GM21529 (cell line): ENCODE measurements around the gene PLA2G3.
"Not testable (repeated sequence)": the region's sequence is repeated elsewhere in the genome, so short reads cannot be mapped to it uniquely, and the experiment has no call there.

Source experiments
- ATAC-seq: cut with Tn5 transposase; IDR thresholded peaks from one replicate; pipeline ENCODE4 v1.9.1; 2021; ENCODE audit not compliant: unreplicated experiment

The PLA2G3 gene

DNA sequence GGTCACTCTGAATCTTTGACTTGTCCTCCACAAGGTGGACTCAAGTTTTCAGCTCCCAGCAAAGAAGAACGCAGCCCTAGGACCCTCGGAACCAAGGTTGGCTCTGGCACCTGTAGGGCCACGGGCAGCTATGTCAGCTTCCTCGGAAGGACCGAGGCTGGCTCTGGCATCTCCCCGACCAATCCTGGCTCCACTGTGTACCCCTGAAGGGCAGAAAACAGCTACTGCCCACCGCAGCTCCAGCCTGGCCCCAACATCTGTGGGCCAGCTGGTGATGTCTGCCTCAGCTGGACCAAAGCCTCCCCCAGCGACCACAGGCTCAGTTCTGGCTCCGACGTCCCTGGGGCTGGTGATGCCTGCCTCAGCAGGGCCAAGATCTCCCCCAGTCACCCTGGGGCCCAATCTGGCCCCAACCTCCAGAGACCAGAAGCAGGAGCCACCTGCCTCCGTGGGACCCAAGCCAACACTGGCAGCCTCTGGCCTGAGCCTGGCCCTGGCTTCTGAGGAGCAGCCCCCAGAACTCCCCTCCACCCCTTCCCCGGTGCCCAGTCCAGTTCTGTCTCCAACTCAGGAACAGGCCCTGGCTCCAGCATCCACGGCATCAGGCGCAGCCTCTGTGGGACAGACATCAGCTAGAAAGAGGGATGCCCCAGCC is 15.4 kb downstream of the PLA2G3 start:
- ATAC-seq = no peak

DNA sequence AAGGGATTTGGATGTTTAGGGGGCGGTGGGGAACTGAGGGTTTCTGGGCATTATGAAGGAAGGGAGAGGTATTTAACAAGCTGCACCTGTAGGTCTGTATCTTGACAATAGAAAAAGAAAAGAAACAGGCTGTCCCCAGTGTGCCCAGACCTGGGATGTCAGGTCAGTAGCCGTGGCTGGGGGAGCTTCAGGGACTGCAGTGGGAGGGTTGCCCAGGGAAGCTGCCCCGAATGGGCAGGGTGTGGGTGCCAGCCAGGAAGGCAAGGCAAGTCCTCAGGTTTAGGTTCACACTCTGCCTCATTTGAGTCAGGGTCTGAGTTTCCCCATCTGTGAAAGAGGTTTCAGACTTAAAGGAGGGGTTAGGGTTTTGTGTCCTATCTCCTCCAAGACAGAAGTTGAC is 16.0 kb downstream of the PLA2G3 start:
- no peak for ATAC-seq

DNA sequence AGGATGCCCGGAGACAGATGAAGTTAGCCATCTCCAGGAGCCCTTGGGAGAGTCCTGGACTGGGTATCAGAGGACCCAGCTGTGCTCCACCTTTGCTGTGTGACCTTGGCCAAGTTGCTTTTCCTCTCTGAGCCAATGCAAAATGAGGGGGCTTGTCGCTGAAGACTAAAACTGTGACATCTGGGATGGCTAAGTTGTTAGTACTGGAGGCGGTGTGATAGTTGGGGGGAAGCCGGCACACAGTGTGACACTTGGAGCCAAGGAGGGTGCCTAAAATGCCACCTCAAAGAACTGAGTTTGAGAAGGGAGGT is 17.1 kb downstream of the PLA2G3 start:
- ATAC-seq = no peak

DNA sequence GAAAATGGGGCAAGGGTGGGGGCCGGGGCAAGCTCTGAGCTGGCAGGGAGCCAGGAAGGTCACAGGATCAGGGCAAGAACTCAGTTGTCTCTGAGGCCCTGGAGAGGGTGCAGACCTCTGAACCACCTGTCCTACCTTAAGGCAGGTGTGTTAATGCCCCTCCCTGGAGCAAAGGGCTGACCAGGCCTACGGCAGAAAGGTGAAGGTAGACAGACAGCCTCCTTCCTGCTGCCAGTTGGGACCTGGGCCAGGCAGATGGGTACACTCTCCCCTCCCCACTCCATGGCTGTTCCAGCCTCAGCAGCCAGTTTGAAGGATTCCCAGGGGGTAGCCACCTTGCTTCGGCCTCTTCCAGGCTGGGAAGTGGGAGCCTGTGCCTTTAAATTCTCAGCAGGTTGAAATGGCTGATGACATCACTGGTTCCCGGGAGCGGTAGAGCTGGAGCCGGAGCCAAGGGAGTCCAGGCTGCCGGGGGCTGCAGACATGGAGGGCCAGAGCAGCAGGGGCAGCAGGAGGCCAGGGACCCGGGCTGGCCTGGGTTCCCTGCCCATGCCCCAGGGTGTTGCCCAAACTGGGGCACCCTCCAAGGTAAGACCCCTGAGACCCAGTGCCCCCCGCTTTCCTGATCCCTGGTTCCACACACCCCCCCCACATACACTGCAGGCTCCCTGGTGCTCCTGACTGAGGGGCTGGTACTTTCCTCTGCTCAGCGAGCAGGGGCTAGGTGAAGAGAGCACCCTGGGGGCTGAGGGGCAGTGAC is 17.6 kb downstream of the PLA2G3 start, which contains the start of gene INPP5J:
Gene INPP5J (plus strand): TSS at position 435 of the 760 bp plus-strand sequence. CDS start 49 bp downstream, at position 484.
- ATAC-seq = no peak

DNA sequence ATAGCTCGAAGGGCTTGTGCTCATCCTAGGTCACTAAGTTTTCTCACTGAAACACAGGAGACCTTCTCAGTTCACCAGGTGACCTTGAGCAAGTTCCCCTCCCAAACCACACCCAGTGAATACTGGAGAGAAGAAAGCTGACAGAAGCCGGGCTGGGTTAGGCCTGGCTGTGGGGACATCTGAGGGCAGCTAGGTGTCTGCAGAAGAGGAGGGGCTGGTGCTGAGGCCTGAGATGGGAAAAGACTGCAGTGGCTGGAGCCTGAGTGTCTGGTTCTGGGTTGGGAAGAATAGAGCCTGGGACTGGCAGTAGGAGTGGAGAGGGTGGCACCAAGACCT is 18.1 kb downstream of the PLA2G3 start:
- ATAC-seq = no peak

DNA sequence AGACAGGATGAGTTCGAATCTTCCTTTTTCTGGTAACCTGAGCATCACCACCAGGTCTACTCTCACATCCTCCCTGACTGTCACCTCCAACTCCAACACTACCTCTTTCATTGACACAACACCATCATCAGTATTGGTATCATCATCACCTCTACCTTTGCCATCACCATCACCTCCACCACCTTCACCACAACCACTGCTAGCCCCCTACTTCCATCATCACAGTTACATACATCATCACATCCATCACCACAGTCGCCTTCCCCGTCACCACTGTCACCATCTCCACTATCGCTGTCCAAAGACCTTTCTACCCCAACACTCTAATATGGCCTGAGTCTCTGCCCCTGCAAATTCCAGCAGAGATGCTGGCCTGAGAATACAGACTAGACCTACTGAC is 18.9 kb downstream of the PLA2G3 start:
- no peak for ATAC-seq

DNA sequence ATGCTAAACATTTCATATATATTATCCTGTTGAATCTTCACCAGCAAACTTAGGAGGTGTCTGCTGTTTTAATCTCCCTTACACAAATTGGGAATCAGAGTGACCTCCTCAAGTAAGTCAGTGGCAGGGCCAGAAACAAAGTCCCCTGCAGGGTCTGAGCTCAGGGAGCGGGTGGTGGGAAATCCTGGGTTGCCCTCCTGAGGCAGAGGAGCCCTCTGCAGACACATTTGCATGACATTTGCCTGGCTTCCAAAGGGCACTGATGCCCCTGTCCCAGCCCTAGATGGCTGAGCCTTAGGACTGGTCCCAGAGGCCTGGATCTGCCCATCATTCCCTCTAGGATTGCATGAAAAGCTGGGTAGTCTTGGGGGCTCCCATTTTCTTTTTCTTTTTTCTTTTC is 19.7 kb downstream of the PLA2G3 start:
- no peak for ATAC-seq

DNA sequence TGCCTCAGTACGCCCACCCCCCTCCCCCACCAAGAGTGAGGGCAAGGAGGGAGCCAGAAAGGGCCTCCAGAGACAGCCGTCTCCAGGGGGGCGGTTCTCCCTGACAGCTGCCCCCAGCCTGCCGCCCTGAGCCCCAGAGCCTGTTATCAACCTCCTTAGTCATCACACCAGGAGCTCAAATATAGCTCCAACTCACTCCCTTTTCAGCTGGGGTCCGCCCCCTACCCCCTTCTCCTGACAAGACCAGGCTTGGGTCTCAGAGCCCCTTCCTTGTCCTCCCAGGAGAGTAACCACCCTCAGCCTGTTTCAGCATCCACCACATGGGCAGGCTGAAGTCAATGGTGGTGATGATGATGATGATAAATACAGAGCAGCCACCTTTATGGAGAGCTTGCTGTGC is 20.1 kb downstream of the PLA2G3 start:
- no peak for ATAC-seq

DNA sequence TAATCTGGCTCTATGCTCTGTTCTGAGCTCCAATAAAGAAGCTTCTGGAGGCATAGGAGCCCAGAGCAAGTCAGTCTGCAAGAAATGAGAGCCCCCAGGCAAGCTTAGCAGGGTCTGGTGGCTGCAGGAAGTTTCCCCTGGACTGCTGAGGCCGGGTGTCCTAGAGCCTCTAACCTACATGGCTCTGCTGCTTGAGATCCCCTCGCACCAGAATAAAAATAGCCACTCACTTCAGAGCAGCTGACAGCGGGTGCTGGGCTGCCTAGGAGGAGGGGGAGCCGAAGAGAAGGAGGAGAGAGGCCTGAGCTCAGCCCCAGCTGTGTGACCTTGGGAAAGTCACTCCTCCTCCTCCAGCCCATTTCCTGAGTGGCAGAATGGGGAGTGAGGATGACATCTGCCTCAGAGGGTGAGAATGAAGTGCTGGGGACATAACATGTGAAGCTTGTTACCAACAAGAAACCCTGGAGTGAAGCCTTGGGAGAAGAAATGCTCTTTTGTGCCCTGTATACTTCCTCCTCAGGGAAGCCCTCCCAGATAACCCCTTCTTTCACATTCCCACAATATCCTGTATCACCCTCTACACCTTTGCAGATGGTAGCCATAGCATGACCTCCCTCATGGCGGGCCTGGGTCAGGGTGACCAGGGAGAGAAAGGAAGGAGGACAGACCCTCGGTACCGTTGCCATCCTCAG is 21.1 kb downstream of the PLA2G3 start:
- ATAC-seq = no peak

DNA sequence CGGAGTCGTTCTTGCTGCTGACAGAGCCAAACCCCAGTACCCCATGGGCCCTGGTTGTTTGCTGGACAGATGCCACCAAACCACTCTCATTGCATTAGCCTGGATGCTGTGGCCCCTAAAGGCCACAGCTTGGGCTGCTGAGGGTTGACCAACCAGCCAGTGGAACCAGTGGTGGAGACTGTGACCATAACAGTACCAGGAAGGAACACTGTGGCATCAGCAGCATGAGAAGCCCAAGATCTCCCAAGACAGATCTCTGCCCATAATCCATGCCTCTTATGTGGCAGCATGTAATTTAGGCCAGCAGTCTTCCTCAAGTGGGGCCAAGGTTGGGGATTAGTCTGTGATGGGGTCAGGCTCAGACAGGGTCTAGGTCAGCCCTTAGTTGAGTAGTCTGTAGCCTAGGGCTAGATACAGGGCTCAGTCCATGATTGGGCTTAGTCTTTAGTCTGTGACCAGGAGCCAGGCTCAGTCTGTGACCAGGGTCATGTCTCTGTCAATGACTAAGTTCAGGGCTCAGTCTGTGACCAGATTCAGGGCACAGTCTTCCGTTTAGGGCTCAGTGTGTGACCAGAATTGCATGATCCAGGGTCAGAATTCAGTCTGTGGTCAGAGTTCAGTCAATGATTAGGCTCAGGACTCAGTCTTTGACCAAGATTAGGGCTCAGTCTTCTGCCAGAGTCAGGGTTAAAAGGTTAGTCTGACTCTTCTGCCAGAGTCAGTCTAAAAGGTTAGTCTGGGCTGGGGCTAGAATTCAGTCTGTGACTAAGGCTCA is 22.1 kb downstream of the PLA2G3 start:
- ATAC-seq = no peak

DNA sequence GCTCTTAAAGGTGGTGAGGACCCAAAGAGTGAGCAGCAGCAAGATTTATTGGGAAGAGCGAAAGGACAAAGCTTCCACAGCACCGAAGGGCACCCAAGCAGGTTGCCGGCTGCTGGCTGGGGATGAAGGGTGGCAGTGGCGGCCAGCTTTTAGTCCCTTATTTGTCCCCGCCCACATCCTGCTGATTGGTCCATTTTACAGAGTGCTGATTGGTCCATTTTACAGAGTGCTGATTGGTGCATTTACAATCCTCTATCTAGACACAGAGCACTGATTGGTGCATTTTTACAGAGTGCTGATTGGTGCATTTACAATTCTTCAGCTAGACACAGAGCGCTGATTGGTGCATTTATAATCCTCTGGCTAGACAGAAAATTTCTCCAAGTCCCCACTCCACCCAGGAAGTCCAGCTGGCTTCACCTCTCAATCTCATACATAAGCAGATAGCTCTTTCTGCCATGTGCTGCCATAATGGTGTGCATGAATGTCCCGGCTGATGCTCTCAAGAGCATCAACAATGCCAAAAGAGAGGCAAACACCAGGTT is 27.7 kb downstream of the PLA2G3 start:
- not testable (repeated sequence) for ATAC-seq

DNA sequence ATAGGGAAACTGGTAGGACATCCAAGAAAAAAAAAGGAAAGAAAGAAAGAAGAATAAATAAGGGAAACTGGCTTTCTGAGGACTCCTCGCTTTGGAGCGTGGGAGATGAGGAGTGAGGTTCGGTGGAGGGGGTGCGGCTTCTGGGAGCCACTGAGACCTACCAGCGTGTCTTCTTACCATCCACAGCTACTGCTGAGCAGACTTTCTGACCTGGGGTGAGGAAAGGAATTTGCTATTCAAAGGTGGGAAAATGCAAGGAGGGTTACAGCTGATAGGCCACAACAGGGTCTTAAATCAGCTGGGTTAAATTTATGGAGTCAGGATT is 32.5 kb downstream of the PLA2G3 start:
- ATAC-seq = peak; percentile 32

DNA sequence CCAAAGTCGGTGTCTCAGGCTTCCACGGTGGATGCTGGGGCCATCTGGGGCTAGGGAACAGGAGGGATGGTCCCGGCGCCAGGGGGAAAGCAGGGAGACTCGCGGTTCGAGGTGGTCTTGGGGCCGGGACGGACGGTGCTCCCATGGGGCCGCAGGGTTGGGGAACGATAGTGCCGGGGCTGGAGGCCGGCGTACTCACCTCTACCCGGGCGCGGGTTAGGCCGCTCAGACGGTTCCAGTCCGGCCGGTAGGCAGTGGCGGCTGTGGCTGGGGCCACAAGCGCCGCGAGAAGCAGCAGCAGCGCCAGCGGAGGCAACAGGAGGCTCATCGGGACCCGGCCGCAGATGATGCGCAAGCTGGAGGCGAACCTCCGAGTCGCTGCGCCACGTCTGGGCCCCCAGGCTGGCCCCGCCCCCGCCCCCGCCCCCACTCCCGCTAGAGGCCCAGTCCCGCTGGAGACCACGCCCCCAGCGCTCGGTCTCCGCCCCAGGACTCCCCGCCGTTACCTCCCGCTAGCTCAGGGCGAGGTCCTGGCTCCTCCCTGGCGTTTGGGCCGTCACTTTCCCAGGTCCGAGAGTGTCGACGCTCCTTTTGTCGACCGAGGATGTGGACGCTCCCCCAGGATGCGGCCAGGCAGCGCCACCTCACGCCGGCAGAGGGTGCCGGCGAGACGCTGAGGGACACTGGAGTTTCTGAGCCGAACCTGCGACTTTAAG is 33.0 kb downstream of the PLA2G3 start, which contains the start of gene SELENOM:
Gene SELENOM (minus strand): TSS at position 391 of the 716 bp plus-strand sequence. CDS start 63 bp downstream, at position 328.
- peak; percentile 92 for ATAC-seq

DNA sequence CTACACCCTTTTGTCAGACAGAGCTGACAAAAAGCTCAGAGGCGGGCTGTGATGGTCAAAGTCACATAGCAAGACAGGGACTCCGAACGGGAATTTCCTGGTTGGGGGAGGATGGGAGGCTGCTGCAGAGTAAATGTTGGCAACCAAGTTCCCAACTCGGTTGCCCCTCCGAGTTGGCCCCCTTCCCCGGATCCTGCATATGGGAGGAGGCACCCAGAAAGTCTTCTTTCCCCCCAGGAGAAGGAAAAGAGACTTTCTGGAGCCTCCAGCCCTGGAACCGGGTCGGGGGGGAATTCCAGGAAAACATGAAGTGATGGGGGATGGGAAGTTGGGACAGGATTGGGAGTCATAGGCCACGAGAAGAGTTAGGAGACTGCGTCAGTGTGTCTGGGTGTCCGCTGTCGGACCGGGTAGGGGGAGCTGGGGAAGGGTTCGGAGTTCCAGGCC is 33.6 kb downstream of the PLA2G3 start:
- ATAC-seq = no peak

DNA sequence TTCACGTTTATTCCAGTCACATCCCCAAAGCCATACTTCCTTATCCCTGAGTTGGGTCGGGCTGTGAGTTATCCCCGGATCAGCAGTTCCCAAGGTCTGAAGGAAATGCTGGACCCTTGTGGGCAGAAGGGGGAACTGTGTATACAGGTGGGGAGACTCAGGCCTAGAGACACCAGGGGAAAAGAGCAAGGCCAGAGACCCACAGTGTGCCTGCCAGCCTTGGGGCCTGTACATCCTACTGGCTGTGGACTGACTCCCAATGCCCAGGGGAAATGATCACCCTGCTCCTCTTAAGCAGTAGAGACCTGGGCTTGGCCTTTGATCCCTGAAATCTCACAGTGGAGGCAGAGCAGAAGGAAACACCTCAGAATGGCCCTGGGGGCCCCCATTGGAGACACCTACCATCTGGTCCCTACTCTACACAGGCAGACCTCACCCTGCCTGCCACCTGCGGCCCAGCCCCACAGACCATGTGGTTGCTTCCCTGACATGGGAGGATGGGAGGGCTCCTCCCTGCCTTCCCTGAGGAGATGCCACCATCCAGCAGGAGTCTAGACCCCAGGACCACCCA is 34.2 kb downstream of the PLA2G3 start:
- no peak for ATAC-seq

DNA sequence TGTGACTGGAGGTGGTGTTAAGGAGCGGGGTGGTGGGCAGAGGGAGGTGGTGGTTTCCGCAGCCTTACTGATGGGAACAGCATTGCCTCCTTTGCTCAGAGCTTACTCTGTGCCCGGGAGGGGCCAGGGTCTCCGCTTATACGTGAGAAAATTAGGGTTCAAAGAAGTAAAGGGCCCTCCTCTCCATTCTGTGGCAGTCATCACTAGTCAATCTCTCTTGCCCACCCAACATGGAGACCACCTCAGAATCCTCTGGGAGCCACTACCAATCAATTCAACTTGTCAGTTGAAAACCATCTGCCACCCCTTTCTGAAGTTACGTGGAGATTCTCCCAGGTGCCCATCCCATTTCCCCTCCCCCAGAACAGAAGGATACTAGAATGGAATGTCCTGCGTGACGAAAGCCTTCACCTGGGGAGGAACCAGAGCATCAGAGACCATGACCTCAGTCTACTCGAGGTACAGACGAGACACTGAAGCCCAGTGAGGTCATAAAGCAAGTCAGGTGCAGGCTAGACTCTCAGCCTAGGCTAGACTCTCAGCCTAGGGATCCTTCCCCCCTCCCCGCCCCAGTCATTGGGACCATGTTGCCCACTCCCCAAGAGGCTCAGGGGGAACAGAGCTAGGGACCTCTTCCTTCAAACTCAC is 34.9 kb downstream of the PLA2G3 start:
- no peak for ATAC-seq

DNA sequence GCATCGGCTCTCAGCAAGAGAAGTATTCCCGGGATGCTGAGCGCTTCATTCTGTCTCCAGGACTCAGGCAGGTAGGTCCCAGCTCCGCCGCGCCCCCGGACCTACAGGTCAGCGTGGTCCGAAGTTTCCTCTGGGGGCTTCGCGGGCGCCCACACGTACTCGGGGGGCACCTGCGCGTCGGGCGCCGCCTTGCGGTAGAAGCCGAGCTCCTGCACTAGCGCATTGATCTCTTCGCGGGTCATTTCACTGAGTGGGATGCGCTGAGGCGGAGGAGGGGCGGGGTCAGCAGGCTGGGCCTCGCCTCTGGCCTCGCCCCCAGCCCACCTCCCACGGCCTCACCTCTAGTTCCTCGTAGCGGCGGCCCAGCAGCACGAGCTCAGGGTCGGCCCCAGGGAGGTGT is 35.4 kb downstream of the PLA2G3 start:
- no peak for ATAC-seq

DNA sequence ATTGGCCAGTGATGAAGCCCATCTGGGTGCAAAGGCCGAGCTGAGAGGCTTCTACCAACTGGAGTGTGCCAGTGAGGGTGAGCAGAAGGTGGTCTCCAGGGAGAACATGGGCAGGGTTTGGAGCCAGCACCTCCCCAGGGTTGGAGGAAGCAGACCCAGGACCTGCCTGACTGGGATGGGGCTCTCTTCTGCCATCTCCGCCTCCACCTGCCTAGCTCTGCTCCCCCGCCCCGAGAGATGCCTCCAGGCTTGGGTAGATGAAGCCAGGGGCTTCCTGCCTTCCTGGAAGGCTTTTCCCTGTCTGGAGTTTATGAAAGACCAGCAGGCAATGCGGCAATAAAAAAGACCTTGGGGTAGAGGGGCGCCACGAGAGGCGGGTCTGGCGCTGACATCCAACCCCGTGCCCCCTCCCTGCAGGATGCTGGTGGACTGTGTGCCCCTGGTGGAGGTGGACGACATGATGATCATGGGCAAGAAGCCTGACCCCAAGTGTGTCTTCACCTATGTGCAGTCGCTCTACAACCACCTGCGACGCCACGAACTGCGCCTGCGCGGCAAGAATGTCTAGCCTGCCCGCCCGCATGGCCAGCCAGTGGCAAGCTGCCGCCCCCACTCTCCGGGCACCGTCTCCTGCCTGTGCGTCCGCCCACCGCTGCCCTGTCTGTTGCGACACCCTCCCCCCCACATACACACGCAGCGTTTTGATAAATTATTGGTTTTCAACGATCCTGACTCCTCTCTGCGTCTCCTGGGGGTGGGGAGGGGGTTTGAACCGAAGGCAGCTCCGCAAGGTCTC is 36.2 kb downstream of the PLA2G3 start:
- ATAC-seq = no peak

DNA sequence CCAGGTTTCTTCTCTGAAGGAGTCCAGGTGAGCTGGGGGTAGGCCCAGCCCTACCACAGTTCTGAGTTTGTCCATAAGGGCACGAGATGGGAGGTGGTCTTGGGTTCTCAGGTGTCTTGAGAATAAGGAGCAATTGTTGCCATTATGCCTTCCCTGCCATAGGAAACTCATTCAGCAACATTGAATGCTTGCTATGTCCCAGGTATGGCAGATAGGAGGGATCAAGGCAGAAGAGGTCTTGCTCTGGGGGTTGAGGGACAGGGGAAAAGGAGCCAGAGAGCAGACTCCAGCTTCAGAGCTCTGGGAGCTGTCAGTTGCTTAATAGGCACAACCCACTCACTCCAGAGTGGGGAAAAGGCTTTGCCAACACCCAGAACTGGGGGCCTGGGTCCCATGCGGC is 37.2 kb downstream of the PLA2G3 start:
- ATAC-seq = no peak
